ENCODE measurements around the gene TMEM86B.

DNA sequence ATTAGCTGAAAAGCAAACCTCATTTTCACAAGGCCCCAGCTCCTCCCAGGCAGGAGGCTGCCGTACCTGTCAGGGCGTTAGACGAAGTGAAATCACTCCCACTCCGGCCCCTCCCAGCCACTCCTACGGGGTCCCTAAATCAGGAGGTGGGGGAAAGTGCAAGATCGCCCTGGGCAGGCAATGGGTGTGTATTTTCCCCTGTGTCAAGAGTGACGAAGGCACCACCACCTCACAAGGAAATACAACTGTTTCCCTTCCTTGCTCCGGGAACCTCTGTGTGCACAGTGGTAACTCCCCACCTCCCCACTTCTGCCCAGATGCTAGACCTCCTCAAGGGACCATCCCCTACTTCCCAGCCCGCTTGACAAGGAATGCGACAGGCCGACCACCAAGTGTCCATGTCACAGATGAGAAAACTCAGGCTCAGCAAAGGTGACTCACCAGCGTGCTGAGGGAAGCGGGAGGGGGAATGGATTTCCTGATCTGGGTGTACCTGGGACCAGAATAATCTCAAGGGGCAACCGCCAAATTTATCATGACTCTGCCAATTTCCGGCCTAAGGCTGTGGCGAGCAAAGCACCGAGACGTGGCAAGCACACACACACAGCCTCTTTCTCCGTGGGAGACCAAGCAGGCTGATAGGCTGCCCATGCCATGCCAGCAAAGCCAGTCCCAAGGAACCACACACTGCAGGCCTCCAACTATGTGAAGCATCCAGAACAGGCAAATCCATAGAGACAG, 22.9 kb upstream of the TMEM86B start:
- TF ChIP-seq, protein P1, sequence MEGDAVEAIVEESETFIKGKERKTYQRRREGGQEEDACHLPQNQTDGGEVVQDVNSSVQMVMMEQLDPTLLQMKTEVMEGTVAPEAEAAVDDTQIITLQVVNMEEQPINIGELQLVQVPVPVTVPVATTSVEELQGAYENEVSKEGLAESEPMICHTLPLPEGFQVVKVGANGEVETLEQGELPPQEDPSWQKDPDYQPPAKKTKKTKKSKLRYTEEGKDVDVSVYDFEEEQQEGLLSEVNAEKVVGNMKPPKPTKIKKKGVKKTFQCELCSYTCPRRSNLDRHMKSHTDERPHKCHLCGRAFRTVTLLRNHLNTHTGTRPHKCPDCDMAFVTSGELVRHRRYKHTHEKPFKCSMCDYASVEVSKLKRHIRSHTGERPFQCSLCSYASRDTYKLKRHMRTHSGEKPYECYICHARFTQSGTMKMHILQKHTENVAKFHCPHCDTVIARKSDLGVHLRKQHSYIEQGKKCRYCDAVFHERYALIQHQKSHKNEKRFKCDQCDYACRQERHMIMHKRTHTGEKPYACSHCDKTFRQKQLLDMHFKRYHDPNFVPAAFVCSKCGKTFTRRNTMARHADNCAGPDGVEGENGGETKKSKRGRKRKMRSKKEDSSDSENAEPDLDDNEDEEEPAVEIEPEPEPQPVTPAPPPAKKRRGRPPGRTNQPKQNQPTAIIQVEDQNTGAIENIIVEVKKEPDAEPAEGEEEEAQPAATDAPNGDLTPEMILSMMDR (IDR thresholded peaks at IDR 0.05; ENCODE audit: low read length) = no peak
- TF ChIP-seq EZH2 (IDR thresholded peaks at IDR 0.05; ENCODE audit: borderline replicate concordance, low read length) = no peak
